Bone marrow (tissue), 2 donors: ENCODE results near the gene CLN5.
A peak's percentile ranks its signal among the peaks of the same experiment; 100 is the strongest.
"Not testable (repeated sequence)": the region's sequence is repeated elsewhere in the genome, so short reads cannot be mapped to it uniquely, and the experiment has no call there.

ENCODE experiments used
- DNase-seq, 2 donors: peaks; one replicate each; lab custom pipeline; 2025; lab: John Stamatoyannopoulos, UW

Gene CLN5

GRCh38 chr13:76975863-76976262, 16.0 kb upstream of the CLN5 start:
- DNase-seq, result no peak

DNA sequence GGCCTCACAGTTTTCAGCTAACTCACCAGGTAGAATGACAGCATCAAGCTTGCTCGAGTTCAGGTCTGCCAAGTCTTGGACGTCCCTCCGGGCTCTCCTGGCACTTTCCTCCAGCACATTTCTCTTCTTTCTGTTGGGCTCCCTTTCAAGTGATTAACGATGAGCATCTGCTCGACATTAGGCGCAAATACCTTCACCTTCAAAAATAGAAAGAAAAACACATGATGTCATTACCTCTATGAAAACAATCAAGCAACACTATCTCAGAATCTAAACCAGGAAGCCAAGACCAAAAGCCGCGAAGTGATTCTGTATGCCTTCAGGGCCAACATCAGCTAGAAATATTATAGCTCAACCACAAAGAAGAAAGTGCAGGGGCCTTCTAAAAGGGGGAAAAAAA, 15.4 kb upstream of the CLN5 start:
- no peak for DNase-seq

DNA sequence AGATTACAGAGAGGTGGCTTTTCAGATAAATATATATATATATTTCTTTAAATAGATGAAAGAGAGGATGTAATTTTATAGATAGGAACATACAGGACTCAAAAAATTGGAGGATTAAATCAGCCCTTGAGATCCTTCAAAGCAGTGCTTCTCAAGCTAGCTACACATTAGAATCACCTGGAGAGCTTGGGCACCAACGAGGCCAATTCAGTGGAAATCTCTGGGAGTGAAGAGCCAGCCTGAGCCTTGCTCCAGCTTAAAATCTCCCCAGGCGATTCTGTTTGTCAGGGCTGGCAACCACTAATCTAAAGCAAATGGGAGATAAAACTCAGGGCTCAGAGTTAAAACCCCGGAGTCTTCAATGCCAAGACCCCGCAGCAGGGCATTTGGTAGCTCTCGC, 15.0 kb upstream of the CLN5 start:
- no peak for DNase-seq

- DNase-seq, result peak; percentile 23 to 51
Observed at GRCh38 chr13:76980075-76980718, 11.7 kb upstream of the CLN5 start.

- no peak for DNase-seq
Observed at GRCh38 chr13:76982061-76982460, 9.8 kb upstream of the CLN5 start.

DNA sequence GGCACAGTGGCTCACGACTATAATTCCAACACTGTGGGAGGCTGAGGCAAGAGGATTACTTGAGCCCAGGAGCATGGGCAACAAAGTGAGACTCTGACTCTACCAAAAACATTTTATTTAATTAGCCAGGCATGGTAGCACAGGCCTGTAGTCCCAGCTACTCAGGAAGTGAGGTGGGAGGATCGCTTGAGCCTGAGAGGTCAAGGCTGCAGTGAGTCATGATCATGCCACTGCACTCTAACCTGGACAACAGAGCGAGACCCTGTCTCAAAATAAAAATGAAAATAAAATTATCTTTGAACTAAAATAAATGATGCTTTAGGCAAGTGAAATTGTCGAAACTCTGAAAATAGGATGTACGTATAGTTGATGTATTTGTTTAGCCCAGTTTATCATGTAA, 8.2 kb upstream of the CLN5 start:
- no peak for DNase-seq

GRCh38 chr13:76991432-76991795, 467 bp upstream of the CLN5 start:
- DNase-seq, result peak in 1 of 2 donors; percentile 39

DNA sequence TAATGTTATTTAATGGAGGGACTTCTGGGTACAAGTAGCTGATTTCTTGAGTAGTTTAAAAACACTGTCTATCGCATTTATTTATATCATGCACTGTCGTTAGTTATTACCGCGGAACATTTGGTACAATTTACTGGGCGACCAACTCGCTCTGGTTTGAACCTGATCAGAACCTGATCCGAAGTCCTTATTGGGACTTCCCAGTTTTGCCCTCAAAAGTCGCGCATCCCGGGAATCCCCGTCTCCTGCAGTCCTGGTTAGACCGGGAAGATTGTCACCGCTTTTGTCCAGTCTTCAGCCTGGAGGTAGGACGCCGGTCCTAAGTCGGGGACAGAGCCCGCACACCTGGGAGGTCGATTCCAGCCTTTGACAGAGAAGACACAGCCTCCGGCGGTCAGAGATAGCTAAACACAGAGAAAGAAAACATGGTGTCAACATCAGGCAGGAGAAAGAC, 694 bp downstream of the CLN5 start:
- DNase-seq, result no peak

GRCh38 chr13:76993021-76993420, 1.1 kb downstream of the CLN5 start:
- no peak for DNase-seq

GRCh38 chr13:76993473-76993872, 1.6 kb downstream of the CLN5 start:
- DNase-seq, result no peak

GRCh38 chr13:76994281-76994680, 2.4 kb downstream of the CLN5 start:
- no peak for DNase-seq

DNA sequence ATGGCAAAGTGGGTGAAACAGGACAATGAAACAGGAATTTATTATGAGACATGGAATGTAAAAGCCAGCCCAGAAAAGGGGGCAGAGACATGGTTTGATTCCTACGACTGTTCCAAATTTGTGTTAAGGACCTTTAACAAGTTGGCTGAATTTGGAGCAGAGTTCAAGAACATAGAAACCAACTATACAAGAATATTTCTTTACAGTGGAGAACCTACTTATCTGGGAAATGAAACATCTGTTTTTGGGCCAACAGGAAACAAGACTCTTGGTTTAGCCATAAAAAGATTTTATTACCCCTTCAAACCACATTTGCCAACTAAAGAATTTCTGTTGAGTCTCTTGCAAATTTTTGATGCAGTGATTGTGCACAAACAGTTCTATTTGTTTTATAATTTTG, 8.6 kb downstream of the CLN5 start:
- no peak for DNase-seq

DNA sequence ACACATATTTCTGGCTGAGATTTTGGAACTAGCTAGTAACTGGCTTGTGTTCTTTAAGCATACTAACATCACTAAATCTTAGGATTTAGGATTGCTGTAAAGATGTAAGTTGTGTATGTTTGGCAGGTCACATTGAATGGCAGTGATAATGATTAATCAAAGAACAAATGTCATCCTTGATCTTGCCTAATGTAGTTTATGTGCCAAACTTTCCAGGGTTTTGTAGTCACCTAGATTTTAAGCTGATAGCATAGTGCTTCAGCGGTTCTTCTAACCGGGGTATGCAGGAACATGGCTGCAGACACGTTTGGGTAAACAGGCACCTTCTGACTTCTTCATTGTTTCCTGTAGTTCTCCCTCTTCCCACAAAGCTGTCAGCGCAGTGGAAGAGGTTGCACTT, 9.7 kb downstream of the CLN5 start:
- DNase-seq, result no peak

DNA sequence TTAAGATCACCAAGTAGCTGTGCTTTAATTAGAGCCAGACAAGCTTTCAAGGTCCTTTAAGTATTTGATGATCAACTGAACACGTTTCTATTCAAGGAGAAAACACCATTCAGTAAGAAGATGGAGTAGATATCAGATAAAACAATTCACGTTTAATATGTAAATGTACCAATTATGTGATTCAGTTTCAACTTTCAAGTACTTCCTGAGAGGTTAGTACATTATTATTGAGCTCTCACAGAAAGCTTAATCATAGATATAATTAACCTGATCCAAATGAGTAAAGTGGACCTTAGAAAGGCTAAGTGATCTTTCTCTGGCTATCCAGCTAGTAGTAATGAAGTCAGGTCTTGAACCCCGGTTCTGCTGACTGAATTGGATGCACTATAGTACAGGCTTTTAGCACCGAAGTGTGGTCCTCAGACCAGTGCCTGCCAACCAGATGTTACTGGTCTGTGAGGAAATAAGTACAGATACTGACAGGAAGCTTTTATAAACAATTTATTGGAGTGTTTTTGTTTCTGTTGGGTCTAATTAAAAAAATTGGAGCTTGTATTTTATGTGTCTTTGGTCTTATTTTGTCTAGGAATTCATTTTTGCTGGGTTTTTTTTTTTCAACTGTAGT, 10.2 kb downstream of the CLN5 start:
- no peak for DNase-seq

- DNase-seq, result no peak
Observed at GRCh38 chr13:77002590-77003190, 10.8 kb downstream of the CLN5 start.

DNA sequence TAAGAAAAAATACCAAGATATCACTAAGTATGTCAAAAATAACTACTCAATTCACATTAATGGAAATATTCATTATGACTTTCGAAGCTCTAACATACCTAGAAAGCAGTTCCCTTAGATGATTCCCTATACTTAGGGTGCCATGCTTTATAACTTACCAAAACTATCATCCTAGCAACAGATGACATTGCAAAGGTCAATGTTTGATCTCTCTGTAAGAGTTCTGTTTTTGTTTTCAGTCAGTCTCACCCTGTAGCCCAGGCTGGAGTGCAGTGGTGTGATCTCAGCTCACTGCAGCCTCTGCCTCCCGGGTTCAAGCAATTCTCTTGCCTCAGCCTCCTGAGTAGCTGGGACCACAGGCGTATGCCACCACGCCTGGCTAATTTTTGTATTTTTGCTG, 16.5 kb downstream of the CLN5 start:
- not testable (repeated sequence) for DNase-seq

- no peak for DNase-seq
Observed at GRCh38 chr13:77009011-77009410, 17.1 kb downstream of the CLN5 start.

DNA sequence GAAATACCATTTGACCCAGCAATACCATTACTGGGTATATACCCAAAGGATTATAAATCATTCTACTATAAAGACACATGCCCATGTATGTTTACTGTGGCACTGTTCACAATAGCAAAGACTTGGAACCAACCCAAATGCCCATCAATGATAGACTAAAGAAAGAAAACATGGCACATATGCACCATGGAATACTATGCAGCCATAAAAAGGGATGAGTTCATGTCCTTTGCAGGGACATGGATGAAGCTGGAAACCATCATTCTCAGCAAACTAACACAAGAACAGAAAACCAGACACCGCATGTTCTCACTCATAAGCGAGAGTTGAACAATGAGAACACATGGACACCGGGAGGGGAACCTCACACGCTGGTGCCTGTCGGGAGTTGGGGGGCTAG, 17.8 kb downstream of the CLN5 start:
- not testable (repeated sequence) for DNase-seq

DNA sequence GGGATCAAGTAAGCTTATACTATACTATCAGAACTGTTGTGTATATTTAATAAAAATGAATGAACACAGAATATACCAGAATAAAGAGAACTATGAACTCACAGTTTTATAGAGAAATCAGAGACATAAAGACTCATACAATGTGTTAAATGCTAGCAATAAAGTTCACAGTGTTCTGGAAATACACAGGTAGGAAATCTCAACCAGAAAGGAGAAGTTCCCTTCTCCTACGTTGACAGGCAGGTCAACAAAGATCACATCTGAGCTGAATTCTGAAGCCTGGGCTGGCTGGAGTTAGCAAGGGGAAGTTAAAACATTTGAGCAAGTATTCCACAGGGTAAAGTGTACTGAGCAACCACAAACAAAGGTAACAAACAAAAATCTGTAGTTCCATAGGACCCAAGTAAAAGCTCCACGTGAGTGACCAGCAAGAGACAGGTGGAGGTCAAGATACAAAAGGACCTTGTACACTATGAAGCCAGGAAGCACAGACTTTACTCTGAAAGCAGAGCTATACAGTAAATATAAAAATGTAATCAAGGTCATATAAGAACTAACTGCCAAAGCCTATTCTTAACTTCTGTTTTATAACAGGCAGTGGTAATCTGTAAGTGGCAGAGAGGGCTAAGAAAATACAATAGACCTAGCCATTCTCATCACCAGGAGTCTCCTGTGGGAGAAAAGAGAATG, 22.1 kb downstream of the CLN5 start:
- DNase-seq, result no peak

- DNase-seq, result no peak
Observed at GRCh38 chr13:77014906-77015685, 23.2 kb downstream of the CLN5 start.

- DNase-seq, result no peak
Observed at GRCh38 chr13:77016251-77016812, 24.5 kb downstream of the CLN5 start.
